ENCODE data around the gene GRIK3. TPM values are rescaled to one million over a fixed set of nuclear protein-coding genes. Genes with fewer than 3 reads are reported as not detected.

The GRIK3 gene
- total RNA-seq, 4 donors from 2014 or later = under 0.01 to 0.16 TPM; not detected in 2

- TF ChIP-seq, protein P1, sequence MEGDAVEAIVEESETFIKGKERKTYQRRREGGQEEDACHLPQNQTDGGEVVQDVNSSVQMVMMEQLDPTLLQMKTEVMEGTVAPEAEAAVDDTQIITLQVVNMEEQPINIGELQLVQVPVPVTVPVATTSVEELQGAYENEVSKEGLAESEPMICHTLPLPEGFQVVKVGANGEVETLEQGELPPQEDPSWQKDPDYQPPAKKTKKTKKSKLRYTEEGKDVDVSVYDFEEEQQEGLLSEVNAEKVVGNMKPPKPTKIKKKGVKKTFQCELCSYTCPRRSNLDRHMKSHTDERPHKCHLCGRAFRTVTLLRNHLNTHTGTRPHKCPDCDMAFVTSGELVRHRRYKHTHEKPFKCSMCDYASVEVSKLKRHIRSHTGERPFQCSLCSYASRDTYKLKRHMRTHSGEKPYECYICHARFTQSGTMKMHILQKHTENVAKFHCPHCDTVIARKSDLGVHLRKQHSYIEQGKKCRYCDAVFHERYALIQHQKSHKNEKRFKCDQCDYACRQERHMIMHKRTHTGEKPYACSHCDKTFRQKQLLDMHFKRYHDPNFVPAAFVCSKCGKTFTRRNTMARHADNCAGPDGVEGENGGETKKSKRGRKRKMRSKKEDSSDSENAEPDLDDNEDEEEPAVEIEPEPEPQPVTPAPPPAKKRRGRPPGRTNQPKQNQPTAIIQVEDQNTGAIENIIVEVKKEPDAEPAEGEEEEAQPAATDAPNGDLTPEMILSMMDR (IDR thresholded peaks at IDR 0.05; ENCODE audit: low read depth) = no peak
Observed at GRCh38 chr1:37015713-37016112, 18.6 kb downstream of the GRIK3 start.

GRCh38 chr1:37012226-37012625, 22.1 kb downstream of the GRIK3 start:
- TF ChIP-seq, protein P1 (IDR thresholded peaks at IDR 0.05; ENCODE audit: low read depth) = no peak

DNA sequence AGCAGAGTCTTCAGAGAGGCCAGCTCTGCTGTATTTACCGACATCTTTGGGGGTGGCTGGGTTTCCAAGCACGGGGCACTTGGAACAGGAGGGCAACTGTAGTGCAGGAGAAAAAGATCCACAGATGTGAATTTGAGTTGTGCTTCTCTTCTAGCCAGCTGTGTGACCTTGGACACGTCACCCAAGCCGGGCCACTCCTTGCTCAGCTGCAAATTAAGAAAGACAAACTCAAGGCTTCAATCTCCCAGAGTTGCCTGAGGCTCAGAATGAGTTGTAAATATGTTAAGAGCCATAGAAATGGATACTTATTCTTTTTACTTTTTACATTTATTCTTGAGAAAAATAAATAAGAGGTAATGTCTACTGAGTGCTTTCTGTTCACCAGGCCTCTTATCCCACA, 24.3 kb downstream of the GRIK3 start:
- TF ChIP-seq, protein P1 (IDR thresholded peaks at IDR 0.05; ENCODE audit: low read depth) = no peak

DNA sequence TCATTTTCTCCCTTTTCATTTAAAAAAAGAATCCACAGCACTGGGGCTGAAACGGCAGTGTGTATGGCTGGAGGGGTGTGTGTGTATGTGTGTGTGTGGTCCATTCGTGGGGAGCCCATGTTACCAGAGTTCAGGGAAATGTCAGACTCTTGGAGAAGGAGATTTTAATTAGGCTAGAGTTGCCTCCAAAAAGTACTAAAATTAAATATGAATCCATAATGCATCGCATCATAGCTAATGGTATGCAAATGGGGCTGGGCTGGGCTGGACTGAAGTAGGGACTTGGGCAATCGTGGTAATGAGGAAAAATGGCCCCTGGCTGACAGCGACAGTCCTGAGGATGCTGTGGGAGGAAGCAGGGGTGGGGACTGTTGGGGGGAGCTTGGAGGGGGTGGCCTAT, 24.8 kb downstream of the GRIK3 start:
- TF ChIP-seq, protein P1 (IDR thresholded peaks at IDR 0.05; ENCODE audit: low read depth) = no peak

DNA sequence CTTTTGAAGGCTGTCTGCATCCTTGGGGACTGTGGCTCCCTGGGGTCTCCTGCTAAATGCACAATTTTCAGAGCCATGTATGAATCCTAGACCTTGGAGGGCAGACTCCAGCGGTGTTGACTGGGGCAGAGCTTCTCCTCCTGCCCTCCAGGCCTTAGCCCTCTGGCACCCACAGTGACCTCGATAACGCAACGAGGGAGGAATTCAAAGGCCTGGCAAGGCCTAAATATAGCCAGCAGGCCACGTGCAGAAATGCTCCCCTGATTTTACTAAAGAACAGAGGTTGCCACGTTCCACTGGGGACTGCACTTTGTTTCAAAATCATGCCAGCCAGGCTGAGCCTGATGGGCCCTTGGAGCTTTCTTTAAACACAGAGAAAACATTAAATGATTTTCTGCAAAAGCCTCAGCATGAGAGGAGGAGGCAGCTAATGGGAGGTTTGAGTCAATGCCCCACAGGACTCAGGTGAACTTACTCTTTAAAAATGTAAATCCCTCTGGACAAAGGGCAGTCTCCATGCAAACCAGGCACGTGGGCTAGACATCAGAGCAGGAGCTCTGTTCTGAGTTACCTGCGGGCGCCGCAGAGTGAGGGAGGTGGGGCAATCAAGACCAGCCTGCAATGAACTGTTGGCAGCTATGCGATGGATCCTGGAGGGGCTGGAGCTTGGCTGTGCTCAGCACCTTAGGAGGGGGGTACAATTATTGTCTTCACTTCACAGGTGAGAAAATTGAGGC, 28.0 kb downstream of the GRIK3 start:
- TF ChIP-seq, protein P1 (IDR thresholded peaks at IDR 0.05; ENCODE audit: low read depth) = no peak

- TF ChIP-seq, protein P1 (IDR thresholded peaks at IDR 0.05; ENCODE audit: low read depth) = no peak
Observed at GRCh38 chr1:37002898-37003297, 31.4 kb downstream of the GRIK3 start.

- TF ChIP-seq, protein P1 (IDR thresholded peaks at IDR 0.05; ENCODE audit: low read depth) = no peak
Observed at GRCh38 chr1:37001703-37002102, 32.6 kb downstream of the GRIK3 start.

Data from subcutaneous adipose tissue (tissue), 4 donors.